ENCODE data around the gene GSG1L. TPM values are rescaled to one million over a fixed set of nuclear protein-coding genes. Genes with fewer than 3 reads are reported as not detected.

The GSG1L gene
- total RNA-seq, 2 donors from 2014 or later = 0.29 TPM; not detected in 1

DNA sequence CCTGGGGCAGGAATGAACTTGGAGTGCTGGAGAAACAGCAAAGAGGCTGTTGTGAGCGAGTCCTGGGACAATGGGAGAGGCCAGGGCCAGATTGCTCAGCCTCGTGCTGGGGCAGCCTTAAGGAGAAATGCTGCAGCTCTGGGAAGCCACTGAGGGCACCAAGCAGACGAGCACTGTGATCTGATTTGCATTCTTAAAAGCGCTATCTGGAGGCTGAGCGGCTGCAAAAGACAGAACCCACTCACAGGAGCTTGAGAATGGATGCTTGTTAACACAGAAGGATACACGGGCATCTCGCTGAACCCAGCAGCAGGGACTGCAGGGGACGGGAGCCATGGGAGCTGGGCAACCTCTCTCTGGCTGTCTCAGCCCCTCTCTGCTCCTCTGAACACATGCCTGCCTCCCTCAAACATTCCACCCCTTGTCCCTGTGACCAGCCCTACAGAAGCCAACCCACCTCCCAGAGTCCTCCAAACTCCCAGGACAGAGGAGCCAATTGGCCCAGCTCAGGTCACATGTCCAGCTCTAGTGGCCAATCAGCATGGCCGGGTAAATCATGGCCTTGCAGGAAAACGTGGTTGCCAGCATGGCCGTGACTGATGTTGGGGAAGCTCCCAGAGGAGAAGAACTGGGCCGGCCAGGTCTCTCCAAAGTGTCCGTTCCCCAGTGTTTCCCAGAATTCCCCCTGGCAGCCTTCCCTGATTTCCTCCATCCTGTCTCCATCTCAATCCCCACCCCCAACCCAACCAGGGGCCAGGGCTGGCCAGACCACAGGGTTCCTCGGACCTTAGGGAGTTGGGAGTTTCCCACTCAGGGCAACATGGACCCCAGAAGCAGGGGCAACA is 60.3 kb downstream of the GSG1L start:
- no peaks in the 10 kb centered on the region for H3K27me3 Mint-ChIP-seq

DNA sequence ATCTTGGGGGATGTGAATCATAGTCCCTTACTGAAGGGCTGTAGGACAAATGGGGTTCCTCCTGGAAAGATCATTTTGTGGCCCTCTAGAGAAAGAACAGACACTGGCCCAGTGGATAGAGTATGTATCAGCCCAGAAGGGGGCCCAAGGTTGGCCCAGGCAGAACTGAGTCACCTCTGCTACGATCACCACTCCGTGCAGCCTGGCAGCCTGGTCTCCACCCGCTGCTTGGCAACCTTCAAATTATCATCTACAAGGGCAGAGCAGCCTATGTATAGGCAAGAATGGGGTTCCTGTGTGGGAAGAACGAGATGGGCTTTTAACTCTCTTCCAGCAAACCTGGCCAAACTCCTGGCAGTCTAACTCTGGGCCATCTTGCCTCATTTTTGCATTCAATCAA is 61.9 kb downstream of the GSG1L start:
- no peaks in the 10 kb centered on the region for H3K4me1 Mint-ChIP-seq
- H3K4me3 Mint-ChIP-seq = no peak overlapping the region
- no peaks in the 10 kb centered on the region for H3K27me3 Mint-ChIP-seq
- no peak overlapping the region for H3K27ac Mint-ChIP-seq
- no peaks in the 10 kb centered on the region for H3K36me3 Mint-ChIP-seq (ENCODE audit: low read depth)
- ATAC-seq (replicated peaks) = no peak
- H3K9me3 Mint-ChIP-seq = no peaks in the 10 kb centered on the region

More for the DNA sequence above, 60.3 kb downstream of the GSG1L start:
- ATAC-seq (replicated peaks) = no peak
- no peaks in the 10 kb centered on the region for H3K9me3 Mint-ChIP-seq
- no peaks in the 10 kb centered on the region for H3K4me1 Mint-ChIP-seq
- no peaks in the 10 kb centered on the region for H3K36me3 Mint-ChIP-seq (ENCODE audit: low read depth)
- H3K4me3 Mint-ChIP-seq = no peak overlapping the region
- H3K27ac Mint-ChIP-seq = no peak overlapping the region

DNA sequence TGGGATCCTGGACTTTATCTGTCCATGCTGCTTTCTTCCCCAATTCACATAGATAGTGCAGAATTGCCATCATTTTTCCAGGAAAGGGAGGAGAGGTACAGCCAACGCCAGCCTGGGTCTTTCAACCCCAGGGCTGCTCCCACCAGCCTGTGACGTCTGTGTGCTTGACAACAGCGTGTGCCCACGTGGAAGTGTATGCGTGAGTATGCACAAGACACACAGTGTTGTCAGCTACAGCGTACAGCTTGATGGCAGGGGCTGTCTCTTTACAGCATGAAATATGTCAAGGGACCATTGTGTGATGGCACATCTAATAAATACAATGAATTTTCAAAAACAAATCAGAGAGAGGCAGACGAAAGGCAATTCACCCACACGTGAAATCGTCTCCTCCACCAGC is 62.3 kb downstream of the GSG1L start:
- no peaks in the 10 kb centered on the region for H3K36me3 Mint-ChIP-seq (ENCODE audit: low read depth)
- ATAC-seq (replicated peaks) = no peak
- H3K27ac Mint-ChIP-seq = no peak overlapping the region
- H3K4me1 Mint-ChIP-seq = peaks cover under 1% of the 10 kb centered on the region
- H3K9me3 Mint-ChIP-seq = no peaks in the 10 kb centered on the region
- no peak overlapping the region for H3K4me3 Mint-ChIP-seq
- no peaks in the 10 kb centered on the region for H3K27me3 Mint-ChIP-seq

DNA sequence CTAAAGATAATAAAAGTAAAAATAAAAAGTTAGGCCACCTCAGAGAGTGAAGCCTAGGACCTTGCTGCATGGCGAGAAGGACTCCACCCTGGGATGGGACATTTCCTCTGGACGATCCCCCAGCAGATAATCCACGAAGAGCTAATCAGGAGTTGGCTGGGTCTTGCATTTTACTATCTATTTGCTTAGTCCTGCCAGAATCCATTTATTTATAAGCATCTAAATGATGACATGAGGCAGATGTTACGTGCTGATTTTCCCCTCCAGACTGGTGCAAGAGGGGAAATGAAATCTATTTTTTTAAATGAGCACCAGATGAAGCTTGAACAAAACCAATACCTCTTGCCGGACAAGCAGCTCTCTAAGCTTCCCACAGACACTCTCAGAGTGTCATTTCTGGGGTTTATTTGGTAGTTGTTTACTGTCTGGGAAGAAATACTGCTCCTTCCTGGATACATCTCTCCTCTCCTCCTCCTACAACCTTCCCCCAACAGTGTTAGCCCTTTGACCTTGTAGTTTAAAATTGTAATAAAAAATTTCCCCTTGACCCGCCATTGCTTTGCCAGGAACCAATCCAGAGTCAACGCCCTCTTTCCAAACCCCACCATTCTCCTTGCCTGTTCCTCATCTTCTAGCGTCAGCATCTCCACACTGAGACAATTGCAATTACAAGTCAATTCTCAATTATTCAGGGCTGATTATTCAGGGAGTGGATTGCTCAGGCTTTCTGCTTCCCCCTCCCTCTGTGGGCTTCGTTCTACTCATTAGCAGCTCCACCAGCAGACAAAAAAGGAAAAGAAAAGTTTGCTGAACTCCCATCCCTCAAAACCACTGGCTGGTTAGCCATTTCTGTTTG is 63.0 kb downstream of the GSG1L start:
- Mint-ChIP-seq H3K9me3 (no peaks in the 10 kb centered on the region), H3K27me3 (no peaks in the 10 kb centered on the region)

DNA sequence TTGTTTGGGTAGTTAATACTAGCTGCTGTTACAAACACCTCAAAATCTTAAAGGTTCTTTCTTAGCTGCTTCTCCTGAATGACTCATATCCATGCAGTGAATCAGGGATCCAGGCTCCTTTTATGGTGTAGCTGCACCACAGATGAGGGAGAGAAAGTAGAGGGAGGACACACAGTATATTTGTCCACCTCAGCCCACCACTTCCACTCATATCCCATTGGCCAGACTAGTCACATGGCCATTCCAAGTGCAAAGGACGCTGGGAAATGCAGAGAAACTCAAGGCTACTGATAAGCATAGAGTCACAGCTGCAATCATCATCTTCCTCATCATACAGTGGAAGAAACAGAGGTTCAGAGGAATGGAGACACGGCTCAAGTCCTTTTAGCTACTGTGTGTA is 63.8 kb downstream of the GSG1L start:
- peak; percentile 60 for ATAC-seq (replicated peaks)
- no peak overlapping the region for H3K27ac Mint-ChIP-seq
- H3K27me3 Mint-ChIP-seq = no peaks in the 10 kb centered on the region
- no peak overlapping the region for H3K4me3 Mint-ChIP-seq
- H3K36me3 Mint-ChIP-seq (ENCODE audit: low read depth) = no peaks in the 10 kb centered on the region
- H3K4me1 Mint-ChIP-seq = peaks cover 14% of the 10 kb centered on the region
- H3K9me3 Mint-ChIP-seq = no peaks in the 10 kb centered on the region

More for the DNA sequence above, 63.0 kb downstream of the GSG1L start:
- H3K27ac Mint-ChIP-seq = no peak overlapping the region
- no peaks in the 10 kb centered on the region for H3K36me3 Mint-ChIP-seq (ENCODE audit: low read depth)
- H3K4me3 Mint-ChIP-seq = no peak overlapping the region
- H3K4me1 Mint-ChIP-seq = peaks cover 6% of the 10 kb centered on the region
- no peak for ATAC-seq (replicated peaks)

DNA sequence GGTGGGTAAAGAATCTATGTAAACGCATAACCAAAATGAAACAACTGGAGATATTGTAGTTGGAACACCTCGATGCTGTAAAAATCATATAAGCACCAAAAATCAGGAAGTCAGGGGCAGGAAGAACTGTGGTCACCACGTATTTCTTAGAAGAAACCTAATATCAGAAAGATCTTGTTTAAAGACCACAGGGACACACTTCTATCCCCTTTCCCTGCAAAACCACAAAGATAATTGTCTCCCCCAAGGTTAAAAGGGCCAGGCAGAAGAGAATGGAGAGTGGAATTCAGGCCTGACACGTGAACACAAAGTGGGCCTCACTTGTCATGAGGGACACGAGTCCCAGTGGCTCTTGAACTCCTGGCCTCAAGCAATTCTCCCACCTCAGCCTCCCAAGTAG is 68.1 kb downstream of the GSG1L start:
- peak overlapping the region; percentile 7 for H3K27ac Mint-ChIP-seq
- no peaks in the 10 kb centered on the region for H3K27me3 Mint-ChIP-seq
- H3K4me3 Mint-ChIP-seq = peak overlapping the region; percentile 5
- peaks cover 4% of the 10 kb centered on the region for H3K9me3 Mint-ChIP-seq
- no peak for ATAC-seq (replicated peaks)
- H3K36me3 Mint-ChIP-seq (ENCODE audit: low read depth) = no peaks in the 10 kb centered on the region
- H3K4me1 Mint-ChIP-seq = peaks cover 14% of the 10 kb centered on the region

DNA sequence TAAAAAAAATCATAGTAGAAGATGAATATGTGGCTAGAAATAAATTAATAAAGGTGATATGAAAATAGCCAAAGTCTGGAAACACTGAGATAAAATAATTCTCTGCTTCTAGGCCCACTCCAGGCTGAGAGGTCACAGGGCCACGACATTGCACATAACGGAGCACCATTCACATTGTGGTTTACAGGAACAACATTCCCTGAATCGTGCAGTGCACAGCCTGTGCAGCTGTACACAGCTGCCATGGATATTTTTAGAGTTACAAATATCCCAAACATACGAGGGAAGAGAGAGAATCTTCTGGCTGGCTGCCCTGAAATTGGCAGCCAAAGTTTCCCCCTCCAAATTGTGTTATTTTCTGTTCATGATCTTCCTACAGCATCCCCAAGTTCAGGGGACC is 68.8 kb downstream of the GSG1L start:
- ATAC-seq (replicated peaks) = no peak
- Mint-ChIP-seq H3K27ac (peak overlapping the region; percentile 7), H3K9me3 (peaks cover 4% of the 10 kb centered on the region), H3K4me3 (peak overlapping the region; percentile 5), H3K27me3 (no peaks in the 10 kb centered on the region), H3K36me3 (ENCODE audit: low read depth) (no peaks in the 10 kb centered on the region), H3K4me1 (peaks cover 14% of the 10 kb centered on the region)

DNA sequence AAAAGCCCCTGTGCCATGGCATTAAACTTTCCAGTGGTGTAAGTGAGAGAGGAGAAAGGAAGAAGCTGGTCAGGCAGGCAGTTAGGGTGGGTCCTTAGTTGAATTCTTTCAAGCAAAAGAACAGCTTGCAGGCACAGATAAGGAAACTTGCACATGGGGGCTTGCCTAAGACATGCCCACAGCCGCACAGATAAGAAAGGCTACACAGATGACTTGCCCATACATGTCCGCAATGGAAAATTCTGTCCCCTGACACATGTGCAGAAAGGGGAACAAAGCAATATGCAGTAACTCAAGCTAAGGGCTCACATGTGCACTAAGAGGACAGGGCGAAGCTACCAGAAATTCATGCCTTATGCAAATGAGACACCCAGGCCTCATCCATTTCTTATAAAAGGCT is 69.9 kb downstream of the GSG1L start:
- Mint-ChIP-seq H3K36me3 (ENCODE audit: low read depth) (no peaks in the 10 kb centered on the region), H3K27me3 (no peaks in the 10 kb centered on the region), H3K9me3 (peaks cover 4% of the 10 kb centered on the region), H3K4me1 (peaks cover 14% of the 10 kb centered on the region), H3K27ac (no peak overlapping the region), H3K4me3 (no peak overlapping the region)
- no peak for ATAC-seq (replicated peaks)

DNA sequence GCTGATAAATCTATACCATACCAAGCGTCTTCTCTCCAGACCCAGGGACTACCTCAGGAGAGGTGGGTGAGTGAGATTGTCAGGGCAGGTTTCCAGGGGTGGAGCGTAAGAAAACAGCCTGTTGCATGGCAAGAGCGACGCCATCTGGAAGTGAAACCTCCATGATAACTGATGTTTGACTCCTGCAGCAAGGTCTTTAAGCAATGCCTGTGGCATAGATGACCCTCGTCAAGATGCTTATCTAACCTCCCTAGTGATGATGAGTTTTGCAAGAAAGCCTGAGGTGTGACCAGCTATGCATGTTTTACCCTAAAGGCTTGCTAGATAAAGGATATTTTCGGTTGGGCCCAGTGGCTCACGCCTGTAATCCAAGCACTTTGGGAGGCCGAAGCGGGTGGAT is 71.6 kb downstream of the GSG1L start:
- Mint-ChIP-seq H3K27me3 (no peaks in the 10 kb centered on the region), H3K4me3 (no peak overlapping the region), H3K9me3 (peaks cover 4% of the 10 kb centered on the region), H3K4me1 (peaks cover 14% of the 10 kb centered on the region), H3K27ac (no peak overlapping the region), H3K36me3 (ENCODE audit: low read depth) (no peaks in the 10 kb centered on the region)
- ATAC-seq (replicated peaks) = no peak

DNA sequence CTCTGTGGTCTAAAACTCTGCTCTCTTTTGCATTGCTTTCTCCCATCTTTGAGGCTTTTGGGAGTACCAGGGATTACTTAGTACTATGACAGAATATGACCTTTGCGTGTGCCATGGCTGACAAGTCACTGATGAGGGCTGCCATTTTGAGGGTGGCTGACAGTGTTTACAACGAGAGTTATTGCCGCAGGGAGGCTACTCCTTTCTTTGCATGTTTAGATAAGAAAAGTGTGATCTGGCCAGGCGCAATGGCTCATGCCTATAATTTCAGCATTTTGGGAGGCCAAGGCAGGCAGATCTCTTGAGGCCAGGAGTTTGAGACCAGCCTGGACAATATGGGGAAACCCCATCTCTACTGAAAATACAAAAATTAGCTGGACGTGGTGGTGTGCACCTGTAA is 77.5 kb downstream of the GSG1L start:
- no peak for ATAC-seq (replicated peaks)
- Mint-ChIP-seq H3K27me3 (no peaks in the 10 kb centered on the region), H3K4me1 (no peaks in the 10 kb centered on the region)

DNA sequence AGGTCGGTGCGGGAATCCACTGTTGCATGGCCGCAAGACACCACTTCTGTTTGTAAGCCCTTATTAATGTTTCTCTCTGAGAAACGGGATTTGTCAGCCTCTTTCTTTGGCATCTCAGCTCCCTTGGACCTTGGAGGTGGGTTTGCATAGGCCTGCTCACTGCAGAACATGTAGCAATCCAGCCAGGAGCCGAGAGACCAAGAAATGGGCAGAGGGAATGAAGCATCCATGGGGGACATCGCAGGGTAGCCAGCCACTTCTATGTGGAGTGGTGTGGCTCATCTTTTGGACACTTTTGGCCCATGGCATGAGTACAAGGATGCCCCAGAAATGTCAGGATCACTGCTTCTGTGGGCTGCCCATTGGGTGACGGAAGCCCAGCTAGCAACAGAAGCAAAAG is 79.4 kb downstream of the GSG1L start:
- no peak overlapping the region for H3K27ac Mint-ChIP-seq
- no peaks in the 10 kb centered on the region for H3K4me1 Mint-ChIP-seq
- H3K9me3 Mint-ChIP-seq = no peaks in the 10 kb centered on the region

More for the DNA sequence above, 77.5 kb downstream of the GSG1L start:
- Mint-ChIP-seq H3K36me3 (ENCODE audit: low read depth) (no peaks in the 10 kb centered on the region), H3K4me3 (no peak overlapping the region), H3K9me3 (no peaks in the 10 kb centered on the region), H3K27ac (no peak overlapping the region)

DNA sequence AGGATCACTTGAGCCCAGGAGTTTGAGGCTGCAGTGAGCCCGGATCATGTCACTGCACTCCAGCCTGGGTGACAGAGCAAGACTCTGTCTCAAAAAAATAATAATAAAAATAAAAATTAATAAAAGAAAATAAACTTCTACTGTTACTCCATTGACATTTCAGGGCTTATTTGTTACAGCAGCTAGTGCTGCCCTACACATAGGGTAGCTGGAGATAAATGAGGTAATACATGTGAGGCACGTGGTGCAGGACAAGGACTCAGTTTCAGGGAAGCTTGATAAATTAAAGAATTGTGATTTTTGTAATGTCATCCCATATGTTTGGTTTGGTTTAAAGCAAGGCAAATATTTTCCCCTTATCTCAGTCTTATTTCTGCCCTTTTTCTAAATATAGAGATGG is 80.3 kb downstream of the GSG1L start:
- no peaks in the 10 kb centered on the region for H3K27me3 Mint-ChIP-seq
- no peaks in the 10 kb centered on the region for H3K36me3 Mint-ChIP-seq (ENCODE audit: low read depth)
- H3K9me3 Mint-ChIP-seq = no peaks in the 10 kb centered on the region
- H3K27ac Mint-ChIP-seq = no peak overlapping the region
- no peak overlapping the region for H3K4me3 Mint-ChIP-seq
- ATAC-seq (replicated peaks) = no peak
- no peaks in the 10 kb centered on the region for H3K4me1 Mint-ChIP-seq

More for the DNA sequence above, 79.4 kb downstream of the GSG1L start:
- Mint-ChIP-seq H3K4me3 (no peak overlapping the region), H3K36me3 (ENCODE audit: low read depth) (no peaks in the 10 kb centered on the region), H3K27me3 (no peaks in the 10 kb centered on the region)
- ATAC-seq (replicated peaks) = no peak

DNA sequence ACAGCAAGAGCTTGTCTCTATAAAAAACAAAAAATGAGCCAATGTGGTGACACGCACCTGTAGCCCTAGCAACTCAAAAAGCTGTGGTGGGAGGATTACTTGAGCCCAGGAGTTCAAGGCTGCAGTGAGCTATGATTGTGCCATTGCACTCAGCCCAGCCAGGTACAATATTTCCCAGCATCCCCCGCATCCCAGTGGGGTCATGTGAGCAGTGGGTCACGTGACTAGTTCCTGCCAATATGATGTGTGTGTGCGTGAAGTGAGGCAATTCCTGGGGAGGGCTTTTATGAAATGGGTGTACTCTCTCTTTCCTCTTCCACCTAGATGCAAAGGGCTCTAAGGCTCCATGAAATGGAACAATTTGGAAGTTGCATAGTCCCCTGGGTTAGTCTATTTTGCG is 81.3 kb downstream of the GSG1L start:
- Mint-ChIP-seq H3K36me3 (ENCODE audit: low read depth) (no peaks in the 10 kb centered on the region), H3K27ac (no peak overlapping the region), H3K4me1 (no peaks in the 10 kb centered on the region), H3K9me3 (no peaks in the 10 kb centered on the region), H3K27me3 (no peaks in the 10 kb centered on the region), H3K4me3 (no peak overlapping the region)
- no peak for ATAC-seq (replicated peaks)

DNA sequence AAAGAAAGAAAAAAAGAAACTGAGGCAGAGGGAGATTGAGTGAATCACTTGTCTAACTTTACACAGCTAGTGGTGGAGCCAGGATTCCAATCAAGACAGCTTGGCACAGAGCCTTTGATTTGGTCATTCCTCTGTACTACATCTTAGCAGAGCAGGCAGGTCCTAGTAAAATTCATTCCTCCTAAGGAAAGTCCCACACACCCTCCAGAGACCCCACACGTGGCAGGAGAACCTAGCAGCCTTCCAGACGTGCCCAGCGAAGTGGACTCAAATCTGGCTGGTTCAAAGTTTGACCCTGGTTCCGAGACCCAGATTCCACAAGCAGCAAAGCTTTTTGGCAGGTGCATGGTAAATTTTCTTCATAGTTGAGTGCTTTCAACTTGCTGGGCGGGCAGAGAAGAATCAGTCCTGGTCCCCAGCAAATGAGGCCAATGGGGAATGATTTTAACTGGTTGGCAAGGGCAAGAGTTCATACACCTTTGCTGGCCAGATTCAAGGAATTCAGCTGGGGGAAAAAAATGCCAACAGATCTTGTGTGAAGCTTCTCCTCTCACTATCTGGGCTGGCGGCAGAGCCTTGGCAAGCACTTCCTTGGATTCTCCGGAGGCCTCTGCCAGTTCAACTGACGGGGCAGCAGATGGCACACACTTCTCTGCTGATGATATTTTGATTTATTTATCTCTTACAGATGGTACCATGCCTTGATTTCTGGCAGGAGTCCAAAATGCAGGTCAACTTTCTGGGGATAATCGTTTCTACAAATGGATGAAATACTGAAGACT is 82.4 kb downstream of the GSG1L start:
- Mint-ChIP-seq H3K27me3 (peaks cover 3% of the 10 kb centered on the region), H3K4me1 (no peaks in the 10 kb centered on the region), H3K4me3 (no peak overlapping the region), H3K9me3 (no peaks in the 10 kb centered on the region), H3K27ac (no peak overlapping the region), H3K36me3 (ENCODE audit: low read depth) (no peaks in the 10 kb centered on the region)
- no peak for ATAC-seq (replicated peaks)

Data from activated T-helper 17 cell treated with anti-CD3 and anti-CD28 coated beads, Interleukin-2, amount 50 U/mL, for 72 hours (primary cell).